Endothelial cell of umbilical vein (primary cell): ENCODE measurements around the gene ASCL3. TPM values are rescaled to one million over a fixed set of nuclear protein-coding genes. Genes with fewer than 3 reads are reported as not detected.

ENCODE experiments used
- BruUV-seq: library from RNA; stranded (reverse); fragments of 400-500 nt; replicated peaks from 2 replicates; lab custom pipeline; 2021; lab: Mats Ljungman, UMichigan
- CTCF ChIA-PET: fragments of 300-600, 350-600 bp; sonication (Branson Sonifier 250); formaldehyde crosslinking; loops from one replicate; lab custom pipeline; 2021; ENCODE audit warnings: antibody characterized with exemption, inconsistent platforms; lab: Charles Lee
- POLR2A ChIA-PET: fragments of 300-600, 350-600 bp; sonication (Branson Sonifier 250); formaldehyde crosslinking; loops from one replicate; lab custom pipeline; 2021; ENCODE audit warnings: antibody characterized with exemption, inconsistent platforms; lab: Charles Lee
- DNase-seq: peaks from one replicate; pipeline ENCODE4 v3.0.0-alpha.2; 2011; ENCODE audit warnings: low read depth, low spot score
- FAIRE-seq: peaks from 2 replicates; lab custom pipeline; 2011; peaks lifted over from hg19 to GRCh38; lab: Jason Lieb, UNC
- H2AFZ ChIP-seq: 2 replicates; pipeline ENCODE4 v1.6.0; 2012; ENCODE audit warnings: low read depth, low read length, control low read depth, inconsistent platforms
- H3K27ac ChIP-seq: 2 replicates; pipeline ENCODE4 v1.5.1; 2011; ENCODE audit warnings: low read depth, mild to moderate bottlenecking, control low read depth, low read length, moderate library complexity; ENCODE audit not compliant: insufficient read depth
- H3K27me3 ChIP-seq, 2 experiments: 2 replicates each; pipeline versions ENCODE4 v1.6.0 to v1.6.1; 2011; ENCODE audit warnings: low read length in 2 of 2, mixed read lengths in 1 of 2; ENCODE audit not compliant: control insufficient read depth in 2 of 2, insufficient read depth in 2 of 2
- H3K36me3 ChIP-seq, 2 experiments: 2 replicates in 1 of 2; 3 replicates in 1 of 2; pipeline ENCODE4 v1.5.1; 2011; ENCODE audit warnings: low read length in 2 of 2, mild to moderate bottlenecking in 1 of 2, moderate library complexity in 1 of 2; ENCODE audit not compliant: control insufficient read depth in 2 of 2, insufficient read depth in 2 of 2; ENCODE audit errors: extremely low read depth in 1 of 2
- H3K4me1 ChIP-seq: 3 replicates; pipeline ENCODE4 v1.5.1; 2011; ENCODE audit warnings: mild to moderate bottlenecking, low read length; ENCODE audit not compliant: control insufficient read depth, insufficient read depth; ENCODE audit errors: extremely low read depth
- H3K4me2 ChIP-seq: 2 replicates; pipeline ENCODE4 v1.6.1; 2011; ENCODE audit warnings: low read length, control low read depth, mixed read lengths; ENCODE audit not compliant: insufficient read depth
- H3K4me3 ChIP-seq, 3 experiments: fragments of 200-600 bp in 1 of 3; sonication (generic), shearing (Covaris generic) in 1 of 3; replicated peaks in 1 of 3; 2 replicates each; pipeline ENCODE4 v1.5.1; 2011 to 2016; ENCODE audit warnings: control low read depth in 3 of 3, low read length in 3 of 3, mild to moderate bottlenecking in 2 of 3, inconsistent platforms in 1 of 3, low read depth in 1 of 3, moderate library complexity in 1 of 3; ENCODE audit not compliant: insufficient read depth in 1 of 3
- H3K79me2 ChIP-seq: 2 replicates; pipeline ENCODE4 v1.6.0; 2012; ENCODE audit warnings: low read length, inconsistent platforms; ENCODE audit not compliant: control insufficient read depth, insufficient read depth
- H3K9ac ChIP-seq: replicated peaks from 2 replicates; pipeline ENCODE3; 2011; ENCODE audit warnings: low read length, control low read depth; ENCODE audit not compliant: insufficient read depth; ENCODE audit errors: extremely low read depth
- H3K9me1 ChIP-seq: replicated peaks from 3 replicates; pipeline ENCODE4 v1.6.0; 2011; ENCODE audit warnings: mild to moderate bottlenecking, low read length; ENCODE audit not compliant: control insufficient read depth, insufficient read depth; ENCODE audit errors: extremely low read depth
- H3K9me3 ChIP-seq: replicated peaks from 2 replicates; pipeline ENCODE4 v1.5.1; 2012; ENCODE audit warnings: low read length, inconsistent platforms; ENCODE audit not compliant: control insufficient read depth, insufficient read depth
- H4K20me1 ChIP-seq: replicated peaks from 2 replicates; pipeline ENCODE3; 2011; ENCODE audit warnings: mild to moderate bottlenecking, low read length; ENCODE audit not compliant: control insufficient read depth, insufficient read depth; ENCODE audit errors: extremely low read depth
- CTCF ChIP-seq, 2 donors: IDR thresholded peaks; 1 replicate in 1 of 2; 2 replicates in 1 of 2; pipeline ENCODE4 v1.5.1; 2011; ENCODE audit warnings: low read length in 2 of 2, mild to moderate bottlenecking in 2 of 2, moderate library complexity in 2 of 2, control low read depth in 1 of 2, inconsistent platforms in 1 of 2, low read depth in 1 of 2; ENCODE audit not compliant: insufficient read depth in 1 of 2; ENCODE audit errors: extremely low read depth in 1 of 2
- EZH2 ChIP-seq: IDR thresholded peaks from 2 replicates; pipeline ENCODE4 v1.6.1; 2012; ENCODE audit warnings: borderline replicate concordance, low read depth, mild to moderate bottlenecking, moderate library complexity, low read length, inconsistent platforms; ENCODE audit not compliant: severe bottlenecking
- FOS ChIP-seq: IDR thresholded peaks from 2 replicates; pipeline ENCODE4 v1.6.1; 2011; ENCODE audit warnings: mild to moderate bottlenecking, low read length, moderate library complexity, borderline replicate concordance; ENCODE audit not compliant: insufficient read depth
- GATA2 ChIP-seq: IDR thresholded peaks from 2 replicates; pipeline ENCODE4 v1.7.0; 2011; ENCODE audit warnings: low read depth, mild to moderate bottlenecking, moderate library complexity, mixed read lengths, low read length; ENCODE audit not compliant: insufficient read length, insufficient read depth
- JUN ChIP-seq: IDR thresholded peaks from 2 replicates; pipeline ENCODE4 v1.6.1; 2011; ENCODE audit warnings: borderline replicate concordance, low read depth; ENCODE audit not compliant: insufficient read length, insufficient read depth
- MYC ChIP-seq: IDR thresholded peaks from one replicate; pipeline ENCODE4 v1.6.1; 2011; ENCODE audit warnings: mild to moderate bottlenecking, low read depth, low read length
- POLR2A ChIP-seq: IDR thresholded peaks from 2 replicates; pipeline ENCODE4 v1.6.1; 2012; ENCODE audit warnings: low read depth, mild to moderate bottlenecking, control low read depth, low read length
- POLR2AphosphoS5 ChIP-seq: IDR thresholded peaks from 2 replicates; pipeline ENCODE4 v1.6.1; 2012; ENCODE audit warnings: low read depth, mild to moderate bottlenecking, control low read depth, low read length, moderate library complexity; ENCODE audit not compliant: insufficient read depth
- dilution Hi-C: fragments of 300-500 bp; cut with MboI; formaldehyde crosslinking; loops from one replicate; pipeline ENCODE4 v1.15.0; 2019; ENCODE audit warnings: low sequenced_read_pairs; ENCODE audit not compliant: extremely low pct_ligation_motif_present
- intact Hi-C: fragments of 100-400 bp; cut with micrococcal nuclease; formaldehyde crosslinking; loops from one replicate; pipeline ENCODE4 v1.10.0; 2022
- polyA plus RNA-seq, 4 experiments: library from polyadenylated mRNA; depleted of rRNA in 3 of 4; stranded (reverse) in 3 of 4; unstranded in 1 of 4; fragments of >200 nt; gene quantifications; 2 replicates each; pipeline versions ENCODE4 v1.2.1 to v1.2.3, GENCODE V29; 2011 to 2012; ENCODE audit warnings: missing spikeins in 1 of 4
- total RNA-seq: library from RNA; stranded (reverse); gene quantifications from 2 replicates; pipeline ENCODE4 v1.2.3, GENCODE V29; 2021
- TF ChIP-seq, protein P1 (sequence below): IDR thresholded peaks from 2 replicates; pipeline ENCODE4 v1.6.1; 2011; ENCODE audit not compliant: insufficient read depth, insufficient read length

ASCL3 gene
- total and polyA plus RNA-seq, 2 donors (not counting 3 experiments of a cell fraction or from before 2014, with no cell fraction given), result not detected

DNA sequence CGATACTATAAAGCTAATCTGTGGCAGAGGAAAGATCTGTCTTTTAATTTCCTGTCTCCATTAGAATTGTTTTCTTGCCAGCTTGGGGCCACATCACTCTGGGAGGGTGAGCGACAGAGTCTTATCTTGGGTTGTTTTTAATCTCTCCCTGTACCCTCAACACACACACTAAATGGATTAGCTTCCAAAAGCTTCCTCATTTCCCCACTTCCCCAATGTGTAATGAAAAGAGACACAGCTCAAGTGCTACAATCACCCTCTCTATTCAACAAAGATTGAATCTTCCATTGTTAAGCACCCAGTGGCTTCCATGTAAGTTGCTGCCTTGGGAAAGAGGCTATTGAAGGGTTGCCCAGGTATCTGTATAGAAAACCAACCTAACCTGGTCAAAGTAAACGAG is 6.1 kb upstream of the ASCL3 start:
- intact Hi-C loops, result no loop called here
- FAIRE-seq (no peak), DNase-seq (peak; percentile 9)
- Histone ChIP-seq H3K9me3 (no peaks in the 10 kb centered on the region), H3K27ac (no peak overlapping the region), H3K4me3 (no peak overlapping the region), H3K4me2 (no peak overlapping the region), H3K27me3 (no peaks in the 10 kb centered on the region), H3K36me3 (peaks cover 3 to 5% of the 10 kb centered on the region in 2 experiments), H3K4me1 (no peaks in the 10 kb centered on the region), H4K20me1 (no peaks in the 10 kb centered on the region), H3K79me2 (no peaks in the 10 kb centered on the region), H3K9ac (no peak overlapping the region), H2AFZ (no peak overlapping the region), H3K9me1 (no peaks in the 10 kb centered on the region)
- no TSS peak for BruUV-seq
- ChIA-PET CTCF (interaction anchor here (0.7 to 4.3 kb wide), 5 partner anchors 9 to 35 kb away, joined by 3 to 25 read pairs (median 8); no protein-coding TSS in a partner anchor), POLR2A (no interaction called here)
- no peak for TF ChIP-seq POLR2A
- TF ChIP-seq, protein P1, sequence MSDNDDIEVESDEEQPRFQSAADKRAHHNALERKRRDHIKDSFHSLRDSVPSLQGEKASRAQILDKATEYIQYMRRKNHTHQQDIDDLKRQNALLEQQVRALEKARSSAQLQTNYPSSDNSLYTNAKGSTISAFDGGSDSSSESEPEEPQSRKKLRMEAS, result no peak
- TF ChIP-seq POLR2AphosphoS5, result no peak
- no peak for TF ChIP-seq JUN
- no peak for TF ChIP-seq MYC
- TF ChIP-seq FOS, result no peak
- TF ChIP-seq CTCF (IDR thresholded peaks at IDR 0.05; ENCODE audit: extremely low read depth in 1 of 2, insufficient read depth in 1 of 2, low read depth in 1 of 2, low read length in 2 of 2), result no peak
- no peak for TF ChIP-seq GATA2
- no peak for TF ChIP-seq EZH2
- dilution Hi-C loops, result no loop called here
